ENCODE measurements around the gene CCSER1.

CCSER1 gene

DNA sequence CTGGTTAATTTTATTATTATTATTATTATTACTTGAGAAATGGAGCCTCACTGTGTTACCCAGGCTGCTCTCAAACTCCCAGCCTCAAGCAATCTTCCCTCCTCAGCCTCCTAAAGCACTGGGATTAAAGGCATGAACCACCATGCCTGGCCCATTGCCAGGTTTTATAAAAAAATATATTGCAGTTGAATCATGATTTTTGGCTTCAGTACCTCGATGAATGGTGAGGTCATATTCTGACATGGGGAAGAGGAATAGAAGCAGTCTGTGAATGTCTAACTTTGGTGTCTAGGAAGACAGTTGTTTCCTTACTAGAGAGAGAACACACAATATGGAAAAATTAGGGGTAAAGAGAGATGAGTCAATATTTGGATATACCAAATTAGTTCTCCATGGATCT lies 32.0 kb downstream of the CCSER1 start:
- TF ChIP-seq CTCF (IDR thresholded peaks at IDR 0.05; ENCODE audit: low read depth, low read length) = no peak
- no peaks in the 10 kb centered on the region for H3K4me1 ChIP-seq
- H3K4me3 ChIP-seq (ENCODE audit: low read depth, low read length) = no peak overlapping the region
- no peaks in the 10 kb centered on the region for H3K36me3 ChIP-seq
- no peaks in the 10 kb centered on the region for H3K9me3 ChIP-seq
- no peaks in the 10 kb centered on the region for H3K27me3 ChIP-seq
- DNase-seq = no peak

DNA sequence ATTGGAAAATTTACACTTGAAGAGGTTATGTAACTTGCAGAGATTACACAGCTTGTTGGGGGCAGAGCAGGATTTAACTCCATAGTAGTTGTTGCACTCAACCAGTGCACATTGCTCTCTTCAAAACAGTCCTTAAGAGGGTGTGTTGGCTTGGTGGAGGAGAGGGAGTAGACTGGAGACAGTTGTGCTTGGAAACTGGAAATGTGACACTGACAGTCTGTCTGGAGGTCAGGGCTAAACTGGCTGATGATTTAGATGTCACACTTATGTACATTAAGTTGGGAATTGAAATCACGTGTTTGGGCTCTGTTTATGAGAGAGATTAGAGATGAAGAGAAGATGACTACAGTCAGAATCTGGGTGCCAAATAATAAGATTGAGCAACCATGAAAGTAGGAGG lies 32.9 kb downstream of the CCSER1 start:
- H3K4me1 ChIP-seq = no peaks in the 10 kb centered on the region
- H3K4me3 ChIP-seq (ENCODE audit: low read depth, low read length) = no peak overlapping the region
- H3K9me3 ChIP-seq = no peaks in the 10 kb centered on the region
- TF ChIP-seq CTCF (IDR thresholded peaks at IDR 0.05; ENCODE audit: low read depth, low read length) = no peak
- H3K36me3 ChIP-seq = no peaks in the 10 kb centered on the region
- no peaks in the 10 kb centered on the region for H3K27me3 ChIP-seq
- DNase-seq = no peak

- Histone ChIP-seq H3K9me3 (no peaks in the 10 kb centered on the region), H3K36me3 (no peaks in the 10 kb centered on the region), H3K27me3 (no peaks in the 10 kb centered on the region), H3K4me3 (ENCODE audit: low read depth, low read length) (no peak overlapping the region), H3K4me1 (no peaks in the 10 kb centered on the region)
- TF ChIP-seq CTCF (IDR thresholded peaks at IDR 0.05; ENCODE audit: low read depth, low read length) = no peak
- DNase-seq = no peak
These were observed 35.4 kb downstream of the CCSER1 start for GRCh38 chr4:90162566-90162965.

GRCh38 chr4:90163872-90164271 lies 36.7 kb downstream of the CCSER1 start:
- H3K27me3 ChIP-seq = no peaks in the 10 kb centered on the region
- H3K4me1 ChIP-seq = no peaks in the 10 kb centered on the region
- no peak for TF ChIP-seq CTCF (IDR thresholded peaks at IDR 0.05; ENCODE audit: low read depth, low read length)
- no peak overlapping the region for H3K4me3 ChIP-seq (ENCODE audit: low read depth, low read length)
- DNase-seq = no peak
- no peaks in the 10 kb centered on the region for H3K9me3 ChIP-seq
- H3K36me3 ChIP-seq = no peaks in the 10 kb centered on the region

- H3K4me3 ChIP-seq (ENCODE audit: low read depth, low read length) = no peak overlapping the region
- no peaks in the 10 kb centered on the region for H3K4me1 ChIP-seq
- no peak for DNase-seq
- H3K27me3 ChIP-seq = no peaks in the 10 kb centered on the region
- no peaks in the 10 kb centered on the region for H3K9me3 ChIP-seq
- TF ChIP-seq CTCF (IDR thresholded peaks at IDR 0.05; ENCODE audit: low read depth, low read length) = no peak
- no peaks in the 10 kb centered on the region for H3K36me3 ChIP-seq
These were observed 38.7 kb downstream of the CCSER1 start for GRCh38 chr4:90165883-90166282.

- Histone ChIP-seq H3K4me3 (ENCODE audit: low read depth, low read length) (no peak overlapping the region), H3K9me3 (no peaks in the 10 kb centered on the region), H3K4me1 (no peaks in the 10 kb centered on the region), H3K36me3 (no peaks in the 10 kb centered on the region), H3K27me3 (no peaks in the 10 kb centered on the region)
- no peak for TF ChIP-seq CTCF (IDR thresholded peaks at IDR 0.05; ENCODE audit: low read depth, low read length)
- DNase-seq = no peak
These were observed 44.3 kb downstream of the CCSER1 start for GRCh38 chr4:90171491-90171890.

All from BE2C (cell line).